Left cardiac atrium (tissue), 4 donors: ENCODE measurements around the gene PTPRN2. TPM values are rescaled to one million over a fixed set of nuclear protein-coding genes. Genes with fewer than 3 reads are reported as not detected.

Source experiments
- ATAC-seq, 2 donors: fragments of 200-7000 bp; cut with Tn5 transposase; one replicate each; pipeline ENCODE4 v1.9.1; 2020; ENCODE audit warnings: mild to moderate bottlenecking in 2 of 2, moderate library complexity in 2 of 2
- DNase-seq: peaks from one replicate; pipeline ENCODE4 v3.0.0-alpha.2; 2020
- intact Hi-C, 2 donors: fragments of 100-400 bp; cut with DNase I; formaldehyde crosslinking; loops; one replicate each; pipeline versions ENCODE4 v1.14.1 to v1.15.1; 2022 to 2023
- total RNA-seq, 2 donors: library from RNA; stranded (reverse); fragmentation: NEBNext Ultra II Directional; extraction: Animal tissue kit (Norgen Biotek cat#: 25700); gene quantifications; one replicate each; pipeline ENCODE4 v1.2.1, GENCODE V29; 2021
- donor health status: DM: no; HTN: yes; CAD: no.
- donor health status: DM: no; HTN: yes; CAD: no; lungs with severe emphysema.
- donor health status: DM: yes; HTN: yes; CAD: no.
- donor health status: Dilated cardiomyopathy.

Gene PTPRN2
- total RNA-seq, 2 donors from 2014 or later: 1.9 to 2.3 TPM

DNA sequence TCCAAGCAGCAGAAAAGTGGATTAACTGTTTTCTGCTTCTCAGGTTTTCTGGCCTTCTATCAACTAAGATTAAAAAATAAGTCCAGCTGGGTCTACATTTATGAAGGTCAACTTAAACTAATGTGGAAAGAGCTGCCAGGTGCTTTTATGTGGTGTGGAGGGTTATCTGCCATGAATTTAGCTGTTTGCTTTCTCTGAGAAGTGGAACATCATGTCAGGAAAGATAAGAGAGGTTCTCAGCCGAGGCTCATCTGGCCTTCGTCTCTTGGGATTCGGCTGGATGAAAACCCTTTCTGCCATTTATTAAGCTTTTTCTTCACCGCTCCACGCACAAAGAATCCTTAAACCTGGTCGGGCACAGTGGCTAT is 5.5 kb downstream of the PTPRN2 start:
- intact Hi-C loops: no loop called here
- no peak for ATAC-seq
- DNase-seq: no peak

DNA sequence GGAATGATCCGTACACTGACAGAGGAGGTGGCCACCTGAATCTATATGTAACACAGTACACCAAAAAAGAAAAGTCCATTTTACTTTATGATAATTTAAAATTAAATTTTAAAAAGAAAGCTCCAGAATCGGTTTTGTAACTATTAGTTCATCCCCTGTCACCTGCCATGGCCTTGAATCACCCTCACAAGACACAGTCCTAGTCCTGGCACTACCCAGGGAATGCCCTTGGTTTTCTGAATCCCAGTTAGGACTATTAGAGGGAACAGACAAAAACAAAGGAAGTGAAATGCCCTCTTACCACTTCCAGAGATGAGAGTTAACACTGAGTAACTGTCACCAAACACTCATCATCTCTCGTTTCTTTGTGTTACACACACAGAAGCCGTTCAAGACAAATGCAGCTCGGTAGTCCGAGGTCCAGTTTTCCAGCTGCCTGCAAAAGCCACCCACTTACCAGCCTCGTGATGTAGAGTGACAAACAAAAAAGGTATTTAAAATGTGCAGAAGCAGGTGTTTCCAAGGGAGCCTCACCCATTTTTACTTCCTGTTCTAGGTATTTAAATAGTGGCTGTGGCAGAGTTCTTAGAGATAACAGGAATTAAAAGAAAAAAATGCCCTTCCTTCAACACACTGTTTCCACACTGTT is 6.1 kb downstream of the PTPRN2 start:
- no peak for ATAC-seq
- no peak for DNase-seq
- intact Hi-C loops: no loop called here

DNA sequence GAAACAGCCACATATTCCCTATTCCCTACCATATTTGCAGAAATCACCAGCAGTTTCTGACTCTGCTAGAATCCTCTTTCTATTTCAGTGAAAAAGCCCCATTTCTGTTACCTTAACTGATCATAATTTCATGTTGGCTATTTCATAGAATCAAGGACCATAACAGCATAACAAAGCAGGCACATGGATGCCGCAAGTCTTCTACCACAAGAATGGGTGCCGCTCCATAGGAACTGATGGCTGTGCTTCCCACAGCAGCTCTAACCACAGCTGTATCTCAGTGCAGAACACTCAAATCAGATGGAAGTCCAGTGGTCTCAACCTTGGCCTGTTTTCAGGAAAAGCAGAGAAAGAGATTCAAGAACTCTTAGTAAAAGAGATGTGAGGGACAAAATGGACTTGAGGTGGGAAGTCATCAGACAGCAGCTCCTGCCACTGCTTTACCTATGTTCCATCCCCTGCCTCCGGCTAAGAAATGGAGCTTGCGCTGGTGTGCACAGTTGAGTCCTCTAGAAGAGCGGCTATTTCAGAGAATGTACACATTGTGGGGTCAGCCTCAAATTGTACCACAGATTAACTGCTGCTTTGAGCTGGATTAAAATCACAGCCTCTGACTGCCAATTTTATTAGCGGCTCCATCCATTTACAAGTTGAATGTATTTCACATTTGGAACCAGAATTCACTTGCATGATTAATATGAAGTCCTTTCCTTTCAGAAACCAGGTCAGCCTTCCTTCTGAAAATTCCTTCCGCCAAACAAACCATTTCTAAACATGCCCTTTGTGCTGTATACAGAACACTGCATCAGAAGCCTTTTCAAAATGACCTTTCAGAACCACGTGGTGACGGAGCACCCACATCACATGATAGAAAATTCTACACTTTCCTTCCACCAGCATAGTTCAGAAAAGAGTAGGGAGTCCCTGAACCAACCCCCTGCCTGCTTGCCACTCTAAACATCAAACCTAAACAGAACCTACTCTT is 7.7 kb downstream of the PTPRN2 start:
- DNase-seq: no peak

DNA sequence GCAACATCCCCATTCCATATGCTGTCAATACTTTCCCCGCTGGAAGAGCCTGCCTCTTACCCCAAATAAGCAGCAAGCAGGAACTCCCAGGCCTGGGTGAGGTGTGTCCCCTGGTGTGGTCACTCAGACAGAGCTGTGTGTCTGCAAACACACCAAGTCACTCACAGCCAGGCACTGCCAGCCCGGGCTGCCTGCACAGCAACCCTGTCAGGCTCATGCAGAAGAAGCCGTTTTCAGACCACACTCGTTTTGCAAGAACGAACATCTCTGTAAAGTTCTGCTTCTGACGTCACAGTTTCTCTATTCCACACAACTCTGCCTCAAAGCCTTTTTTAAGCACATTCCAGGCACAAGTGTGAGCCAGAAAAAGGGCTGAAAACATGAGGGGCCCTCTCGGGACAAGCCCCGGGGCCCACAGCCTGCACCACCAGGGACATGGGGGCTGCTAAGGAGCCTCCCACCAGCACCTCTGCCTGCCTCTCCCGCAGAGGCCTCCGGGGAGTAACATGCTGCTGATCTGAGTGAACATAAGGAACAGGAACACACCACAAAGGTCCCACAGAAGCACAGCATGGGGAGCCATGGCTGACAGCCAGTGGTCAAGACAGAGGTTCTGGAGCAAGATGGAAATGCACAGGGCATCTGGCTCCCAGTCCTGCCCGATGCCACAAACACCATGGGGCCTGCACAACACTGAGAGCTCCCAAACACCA is 11.4 kb downstream of the PTPRN2 start:
- no peak for DNase-seq
- no peak for ATAC-seq
- intact Hi-C loops: no loop called here

More for the DNA sequence above, 7.7 kb downstream of the PTPRN2 start:
- intact Hi-C loops: no loop called here
- no peak for ATAC-seq

DNA sequence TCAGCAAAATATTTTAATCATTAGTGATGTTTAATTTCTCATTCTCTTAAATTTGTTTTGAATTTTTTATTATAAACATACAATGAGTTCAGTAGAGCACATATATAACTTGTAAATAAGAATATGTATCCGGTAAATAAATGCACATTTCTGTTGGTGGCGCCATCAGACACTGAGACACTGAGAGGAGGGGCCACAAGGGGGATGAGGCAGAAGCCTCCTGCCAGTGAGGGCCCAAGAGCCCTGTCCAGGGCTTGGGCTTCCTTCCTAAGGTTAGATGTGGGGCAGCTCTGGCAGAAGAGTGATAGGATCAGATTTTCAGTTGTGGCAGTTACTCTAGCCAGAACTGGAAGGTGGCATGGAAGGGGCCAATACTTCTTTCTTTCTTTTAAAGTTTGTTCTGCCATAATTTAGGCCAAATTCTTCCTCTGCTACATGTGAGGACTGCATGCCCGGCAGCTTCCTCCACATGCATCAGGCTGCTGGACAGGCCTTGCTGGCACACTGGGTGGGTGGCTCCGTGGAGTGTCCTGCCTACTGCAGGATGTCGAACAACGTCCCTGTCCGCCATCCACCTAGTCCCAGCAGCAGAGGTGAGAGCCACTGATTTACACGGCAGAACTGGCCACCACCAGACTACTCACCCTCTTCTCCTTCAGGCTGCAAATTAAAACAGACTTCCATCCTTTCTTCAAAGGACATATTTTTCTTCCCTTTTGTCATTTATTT is 13.2 kb downstream of the PTPRN2 start:
- intact Hi-C loops: no loop called here
- ATAC-seq (no peak), DNase-seq (no peak)

DNA sequence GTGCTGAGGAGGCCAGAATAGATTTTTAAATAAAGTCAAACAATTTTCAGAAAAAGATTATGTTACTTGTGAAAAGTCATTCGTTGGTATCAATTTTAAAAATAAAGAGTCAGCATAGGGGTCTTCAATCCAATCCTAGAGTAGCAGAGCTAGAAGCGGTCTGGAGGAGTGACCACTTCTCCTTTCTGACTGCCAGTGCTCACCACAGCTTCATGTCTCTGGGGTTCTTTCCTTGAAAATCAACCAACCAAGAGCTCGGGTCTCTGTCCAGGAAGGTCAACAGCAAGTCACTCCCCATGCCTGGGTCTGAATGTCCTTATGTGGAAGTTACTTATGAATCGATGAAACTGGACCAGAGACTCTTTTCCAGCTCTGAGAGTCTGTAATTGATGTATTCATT is 14.3 kb downstream of the PTPRN2 start:
- no peak for DNase-seq
- intact Hi-C loops: no loop called here
- ATAC-seq: no peak

DNA sequence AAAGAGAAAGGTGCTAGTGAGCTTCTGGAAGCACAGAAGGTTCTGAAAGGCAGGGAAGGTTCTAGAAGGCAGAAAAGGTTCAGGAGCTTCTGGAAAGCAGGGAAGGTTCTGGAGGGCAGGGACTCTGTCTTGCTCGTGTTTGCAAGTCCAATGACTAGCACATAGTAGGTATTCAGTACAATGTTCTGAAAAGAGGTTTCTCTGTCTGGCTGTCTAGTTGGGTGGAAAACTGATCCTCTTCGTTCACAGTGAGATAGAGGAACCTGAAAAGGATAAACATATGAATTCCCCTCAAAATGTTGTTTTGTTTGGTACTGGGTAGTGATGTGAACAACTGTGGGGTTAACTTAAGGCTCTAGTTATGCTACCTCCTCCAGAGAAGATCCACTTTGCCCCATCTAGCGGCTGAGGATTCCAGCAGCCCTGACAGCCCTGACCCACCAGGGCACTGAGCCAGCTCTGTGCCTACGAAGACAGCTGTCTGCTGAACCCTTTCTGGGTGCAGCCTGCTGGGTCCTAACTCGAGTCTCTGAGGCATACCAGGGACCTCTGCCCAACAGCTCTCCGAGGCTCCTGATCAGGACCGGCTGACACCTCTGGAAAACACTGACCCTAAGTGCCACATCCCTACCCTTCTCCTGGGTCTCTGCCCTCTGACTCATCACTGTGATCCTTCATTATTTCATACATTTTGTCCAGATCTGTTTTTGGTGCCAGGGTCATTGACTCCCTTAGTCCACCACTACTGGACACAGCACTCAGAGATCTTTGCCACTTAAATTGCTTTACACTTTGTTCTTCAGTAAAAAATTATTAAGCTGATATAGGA is 15.4 kb downstream of the PTPRN2 start:
- intact Hi-C loops: no loop called here
- DNase-seq (no peak), ATAC-seq (no peak)

DNA sequence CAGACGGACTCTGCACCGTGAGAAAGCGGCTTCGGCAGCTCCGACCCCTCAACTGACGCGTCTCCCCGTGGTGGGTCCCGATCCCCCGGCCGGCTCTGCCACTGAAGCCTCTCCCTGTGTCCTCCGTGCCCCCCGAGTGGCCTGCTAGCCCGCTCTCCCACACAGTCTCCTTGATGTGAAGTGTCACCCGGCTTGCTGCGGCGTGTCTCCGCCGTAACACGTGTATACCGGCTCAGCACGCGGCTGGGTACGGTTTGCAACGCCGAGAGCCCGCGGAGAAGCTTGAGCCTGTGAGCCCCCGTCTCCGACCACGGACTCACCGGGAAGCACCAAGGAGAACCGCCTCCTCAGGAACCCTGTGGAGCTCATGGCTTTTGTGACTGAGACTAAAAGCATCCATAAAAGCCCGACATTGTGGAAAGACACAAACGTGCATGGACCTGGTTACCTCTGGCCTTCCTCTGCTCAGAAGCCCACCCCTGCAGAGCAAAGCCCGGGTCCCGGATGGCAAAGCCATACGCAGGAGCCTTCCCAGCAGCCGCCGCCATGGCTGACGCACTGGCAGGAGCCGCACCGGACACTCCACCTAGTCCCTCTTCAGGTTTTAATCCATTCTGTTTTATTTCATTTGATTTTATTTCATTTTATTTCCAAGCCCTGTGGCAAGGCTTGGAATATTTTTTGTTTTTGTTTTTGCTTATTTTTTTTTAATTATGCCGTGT is 17.0 kb downstream of the PTPRN2 start:
- no peak for ATAC-seq
- intact Hi-C loops: no loop called here
- DNase-seq: no peak

DNA sequence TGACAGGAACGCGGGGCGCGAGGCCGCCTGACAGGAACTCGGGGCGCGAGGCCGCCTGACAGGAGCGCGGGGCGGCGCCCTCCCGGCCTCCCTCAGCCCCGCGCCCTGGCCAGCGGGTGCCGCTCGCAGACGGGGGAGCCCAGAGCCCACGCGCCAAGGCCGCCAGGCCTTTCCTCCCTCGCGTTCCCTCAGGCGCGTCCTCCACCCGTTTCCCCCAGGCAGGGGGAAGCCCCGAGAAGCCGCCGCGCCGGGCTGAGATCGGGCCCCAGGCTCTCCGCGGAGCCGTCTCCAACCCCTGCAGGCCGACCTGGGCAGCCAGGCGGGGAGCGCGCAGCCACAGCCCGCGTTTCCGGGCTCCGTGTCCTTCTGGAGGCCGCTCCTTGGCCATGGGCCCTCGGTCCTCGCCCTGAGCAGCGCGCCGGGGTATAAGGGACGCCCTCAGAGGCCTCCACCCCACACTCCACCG is 17.7 kb downstream of the PTPRN2 start:
- intact Hi-C loops: no loop called here

DNA sequence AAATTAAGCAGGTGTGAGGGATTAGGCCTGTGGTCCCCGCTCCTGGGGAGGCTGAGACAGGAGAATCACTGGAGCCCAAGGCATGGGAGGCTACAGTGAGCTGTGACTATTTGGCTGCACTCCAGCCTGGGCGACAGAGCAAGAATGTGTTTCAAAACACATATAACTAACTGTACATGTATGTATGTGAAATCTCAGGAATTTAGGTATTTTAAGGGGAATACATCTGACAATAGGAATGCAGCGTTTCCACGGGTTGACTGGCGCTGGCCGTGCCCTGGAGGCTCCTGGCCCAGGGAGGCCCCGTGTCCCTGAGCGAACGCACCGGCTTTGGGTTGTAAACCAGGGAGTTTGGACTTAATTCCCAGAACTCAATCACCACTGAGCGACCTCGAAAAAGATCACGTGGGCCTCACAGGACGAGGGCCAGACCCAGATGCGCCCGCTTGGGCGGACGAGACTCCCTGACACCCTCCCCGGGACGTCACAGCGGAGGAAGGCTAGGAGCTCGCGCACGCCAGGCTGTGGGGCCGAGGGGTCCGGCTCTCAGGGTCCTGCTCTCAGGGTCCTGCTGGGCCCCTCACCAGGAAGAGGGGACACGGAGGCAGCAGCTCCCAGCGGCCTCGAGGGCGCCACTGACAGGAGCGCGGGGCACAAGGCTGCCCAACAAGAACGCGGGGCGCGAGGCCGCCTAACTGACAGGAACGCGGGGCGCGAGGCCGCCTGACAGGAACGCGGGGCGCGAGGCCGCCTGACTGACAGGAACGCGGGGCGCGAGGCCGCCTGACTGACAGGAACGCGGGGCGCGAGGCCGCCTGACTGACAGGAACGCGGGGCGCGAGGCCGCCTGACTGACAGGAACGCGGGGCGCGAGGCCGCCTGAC is 18.4 kb downstream of the PTPRN2 start:
- DNase-seq (no peak), ATAC-seq (no peak)
- intact Hi-C loops: no loop called here

More for the DNA sequence above, 17.7 kb downstream of the PTPRN2 start:
- ATAC-seq (no peak), DNase-seq (no peak)

DNA sequence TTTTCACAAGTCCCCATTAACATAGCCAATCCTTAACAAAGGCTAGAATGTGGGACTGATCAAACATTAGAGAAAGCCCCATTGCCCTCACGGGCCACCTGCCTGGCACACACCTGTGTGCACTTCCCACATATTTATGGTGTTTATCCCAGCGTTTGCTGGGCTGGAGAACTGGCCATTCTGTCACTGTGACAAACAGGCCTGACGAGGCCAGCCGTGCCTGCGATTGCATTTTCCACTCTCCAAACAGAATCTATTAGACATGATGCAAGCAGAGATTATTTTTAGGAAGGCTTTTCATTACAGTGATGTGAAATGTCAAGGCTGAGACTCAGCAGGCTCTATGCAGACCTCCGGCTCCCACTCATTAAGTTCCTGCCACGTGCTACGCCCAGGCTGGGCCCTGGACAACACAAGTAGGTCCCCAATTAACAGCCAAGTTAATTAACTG is 20.4 kb downstream of the PTPRN2 start:
- DNase-seq: no peak
- intact Hi-C loops: no loop called here
- no peak for ATAC-seq

DNA sequence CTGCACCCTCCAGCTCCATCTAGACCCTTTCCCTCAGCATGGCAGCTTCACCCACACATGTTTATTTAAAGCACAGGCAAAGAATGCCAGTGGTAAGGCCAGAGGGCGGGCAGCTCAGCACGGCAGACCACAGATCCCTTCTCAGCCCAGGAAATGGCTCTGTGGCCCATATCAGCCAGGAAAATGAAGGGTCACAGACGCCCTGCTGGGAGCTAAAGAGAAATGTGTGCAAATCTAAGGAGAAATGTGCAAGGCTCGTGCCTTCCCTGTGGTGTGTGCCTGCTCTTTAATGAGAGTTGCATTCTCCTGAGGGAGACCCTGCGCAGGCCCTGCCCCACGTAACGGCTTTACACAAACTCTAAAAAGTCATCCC is 23.0 kb downstream of the PTPRN2 start:
- intact Hi-C loops: no loop called here
- DNase-seq (no peak), ATAC-seq (no peak)

GRCh38 chr7:158563911-158564662 is 23.5 kb downstream of the PTPRN2 start:
- intact Hi-C loops: no loop called here
- DNase-seq (no peak), ATAC-seq (no peak)

- ATAC-seq: no peak
- intact Hi-C loops: no loop called here
- DNase-seq: no peak
Observed at GRCh38 chr7:158563051-158563450, 24.6 kb downstream of the PTPRN2 start.

DNA sequence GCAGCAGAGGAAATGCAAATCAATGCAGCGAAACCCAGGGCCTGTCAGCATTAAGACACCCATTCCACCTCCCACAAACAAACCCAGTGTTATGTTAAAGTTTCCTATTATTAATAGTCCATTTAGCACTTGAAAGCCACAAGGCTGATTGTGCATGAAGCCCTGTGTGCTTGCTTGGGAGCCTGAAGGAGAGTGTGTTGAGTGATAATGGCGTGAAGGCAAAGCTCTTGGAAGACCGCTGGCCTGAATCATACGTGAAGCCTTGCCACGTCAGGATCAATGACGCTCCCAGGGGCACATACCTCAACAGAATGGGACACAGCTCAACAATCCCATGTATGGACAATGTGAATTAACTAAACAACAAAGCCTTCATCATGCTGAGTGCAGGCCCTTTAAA is 25.1 kb downstream of the PTPRN2 start:
- ATAC-seq (no peak), DNase-seq (no peak)
- intact Hi-C loops: no loop called here

GRCh38 chr7:158561659-158562058 is 26.0 kb downstream of the PTPRN2 start:
- ATAC-seq: no peak
- intact Hi-C loops: no loop called here
- DNase-seq: no peak
